Esophagus (tissue), 2 donors: ENCODE results near the gene MAVS. TPM values are rescaled to one million over a fixed set of nuclear protein-coding genes. Genes with fewer than 3 reads are reported as not detected.
"Not testable (repeated sequence)": the region's sequence is repeated elsewhere in the genome, so short reads cannot be mapped to it uniquely, and the experiment has no call there.

Experiments used
- H3K27ac ChIP-seq, 2 donors: one replicate each; pipeline ENCODE4 v1.5.1; 2013; ENCODE audit warnings: low read depth in 2 of 2, mild to moderate bottlenecking in 2 of 2, inconsistent platforms in 1 of 2, low read length in 1 of 2, moderate library complexity in 1 of 2
- H3K27me3 ChIP-seq, 2 donors: one replicate each; pipeline ENCODE4 v1.6.1; 2013; ENCODE audit warnings: low read length in 2 of 2, control low read depth in 1 of 2, mild to moderate bottlenecking in 1 of 2; ENCODE audit not compliant: insufficient read depth in 2 of 2, control insufficient read depth in 1 of 2
- H3K36me3 ChIP-seq, 2 donors: one replicate each; pipeline ENCODE4 v1.6.1; 2013; ENCODE audit warnings: low read length in 1 of 2; ENCODE audit not compliant: control insufficient read depth in 2 of 2, insufficient read depth in 2 of 2
- H3K4me1 ChIP-seq, 2 donors: one replicate each; pipeline ENCODE4 v1.6.1; 2013; ENCODE audit warnings: low read length in 1 of 2; ENCODE audit not compliant: control insufficient read depth in 2 of 2, insufficient read depth in 2 of 2
- H3K4me3 ChIP-seq, 2 donors: one replicate each; pipeline ENCODE4 v1.5.1; 2013; ENCODE audit warnings: low read length in 2 of 2, mild to moderate bottlenecking in 2 of 2, low read depth in 1 of 2, moderate library complexity in 1 of 2
- H3K9me3 ChIP-seq, 2 donors: one replicate each; pipeline ENCODE4 v1.6.1; 2013; ENCODE audit warnings: mild to moderate bottlenecking in 2 of 2, low read depth in 1 of 2, low read length in 1 of 2, moderate library complexity in 1 of 2; ENCODE audit not compliant: control insufficient read depth in 2 of 2, insufficient read depth in 1 of 2
- WGBS, 2 donors: extraction: QIAGEN DNeasy Blood & Tissue Kit; methylation state at CpG; one replicate each; pipeline ENCODE4 v1.1.7; 2013; 5-methylcytosine and 5-hydroxymethylcytosine counted together
- polyA plus RNA-seq, 2 donors: library from polyadenylated mRNA; stranded (reverse); fragments of 200-250 nt; gene quantifications; one replicate each; pipeline ENCODE4 v1.2.3, GENCODE V29; 2013
- donor health status: healthy with polysubstance abuse.
- donor health status: Bipolar disorder and iron deficiency.

The MAVS gene
- polyA plus RNA-seq, 2 donors: 9.2 to 20.5 TPM

GRCh38 chr20:3902446-3902845 lies 55.8 kb downstream of the MAVS start:
- H3K27ac ChIP-seq: no peak overlapping the region
- peaks cover 0 to 3% of the 10 kb centered on the region in 2 donors for H3K4me1 ChIP-seq
- 92 to 95% methylated on average over 5 of the region's 5 CpGs for WGBS, 2 donors
- no peak overlapping the region for H3K4me3 ChIP-seq
- H3K9me3 ChIP-seq: no peaks in the 10 kb centered on the region
- no peaks in the 10 kb centered on the region for H3K27me3 ChIP-seq
- peaks cover 0 to 2% of the 10 kb centered on the region in 2 donors for H3K36me3 ChIP-seq

DNA sequence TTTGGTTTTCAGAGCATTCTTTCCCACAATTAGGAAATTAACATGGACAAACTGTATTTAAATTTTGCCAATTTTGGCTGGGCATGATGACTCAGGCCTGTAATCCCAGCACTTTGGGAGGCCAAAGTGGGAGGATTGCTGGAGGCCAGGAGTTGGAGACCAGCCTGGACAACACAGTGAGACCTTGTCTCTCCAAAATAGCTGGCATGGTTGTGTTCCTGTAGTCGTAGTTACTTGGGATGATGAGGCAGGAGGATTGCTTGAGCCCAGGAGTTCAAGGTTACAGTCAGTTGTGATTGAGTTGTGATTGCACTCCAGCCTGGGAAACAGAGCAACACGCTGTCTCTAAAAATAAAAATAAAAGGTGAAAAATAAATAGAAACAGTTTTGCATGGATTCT lies 57.6 kb downstream of the MAVS start:
- peaks cover 0 to 3% of the 10 kb centered on the region in 2 donors for H3K4me1 ChIP-seq
- peak overlapping the region in 1 of 2 donors; percentile 24 for H3K27ac ChIP-seq

DNA sequence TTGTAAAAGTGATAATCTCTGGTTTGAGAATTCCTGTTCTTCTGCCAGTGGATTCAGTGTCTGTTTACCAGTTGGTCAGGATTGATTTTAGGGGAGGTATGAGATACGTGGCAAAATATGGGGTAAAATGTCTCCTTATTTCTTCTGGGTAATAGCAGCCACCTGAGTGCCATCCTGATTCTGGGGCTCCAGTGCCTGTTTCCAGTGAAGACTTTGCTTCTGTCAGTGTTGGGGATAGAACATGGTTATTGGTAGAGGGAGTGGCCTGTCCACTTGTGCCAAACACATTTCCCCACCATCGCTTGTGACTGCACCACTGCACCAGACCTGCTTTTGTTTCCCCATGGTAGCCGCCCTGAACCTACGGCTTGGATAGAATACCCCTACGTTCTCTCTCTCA lies 58.2 kb downstream of the MAVS start:
- Histone ChIP-seq H3K9me3 (no peaks in the 10 kb centered on the region), H3K27me3 (no peaks in the 10 kb centered on the region), H3K27ac (peak overlapping the region in 1 of 2 donors; percentile 45), H3K36me3 (peaks cover 0 to 11% of the 10 kb centered on the region in 2 donors), H3K4me3 (no peak overlapping the region), H3K4me1 (peaks cover 0 to 3% of the 10 kb centered on the region in 2 donors)
- WGBS, 2 donors: 81 to 88% methylated on average over 5 of the region's 5 CpGs

More for the DNA sequence above, 57.6 kb downstream of the MAVS start:
- peaks cover 0 to 7% of the 10 kb centered on the region in 2 donors for H3K36me3 ChIP-seq
- no peaks in the 10 kb centered on the region for H3K27me3 ChIP-seq
- WGBS, 2 donors: 65 to 66% methylated on average over 2 of the region's 2 CpGs
- no peak overlapping the region for H3K4me3 ChIP-seq
- H3K9me3 ChIP-seq: no peaks in the 10 kb centered on the region

GRCh38 chr20:3906744-3907721 lies 60.4 kb downstream of the MAVS start:
- 72 to 74% methylated on average over 17 of the region's 17 CpGs for WGBS, 2 donors
- not testable (repeated sequence) for H3K4me3 ChIP-seq, H3K4me1 ChIP-seq, H3K9me3 ChIP-seq, H3K27me3 ChIP-seq
- Histone ChIP-seq H3K36me3 (peaks cover 0 to 12% of the 10 kb centered on the region in 2 donors), H3K27ac (peak overlapping the region in 1 of 2 donors; percentile 62)

GRCh38 chr20:3908667-3909066 lies 62.0 kb downstream of the MAVS start:
- Histone ChIP-seq H3K9me3 (no peaks in the 10 kb centered on the region), H3K36me3 (peaks cover 0 to 13% of the 10 kb centered on the region in 2 donors), H3K4me1 (no peaks in the 10 kb centered on the region), H3K27me3 (no peaks in the 10 kb centered on the region), H3K27ac (no peak overlapping the region), H3K4me3 (no peak overlapping the region)
- WGBS, 2 donors: 86 to 90% methylated on average over 4 of the region's 4 CpGs

DNA sequence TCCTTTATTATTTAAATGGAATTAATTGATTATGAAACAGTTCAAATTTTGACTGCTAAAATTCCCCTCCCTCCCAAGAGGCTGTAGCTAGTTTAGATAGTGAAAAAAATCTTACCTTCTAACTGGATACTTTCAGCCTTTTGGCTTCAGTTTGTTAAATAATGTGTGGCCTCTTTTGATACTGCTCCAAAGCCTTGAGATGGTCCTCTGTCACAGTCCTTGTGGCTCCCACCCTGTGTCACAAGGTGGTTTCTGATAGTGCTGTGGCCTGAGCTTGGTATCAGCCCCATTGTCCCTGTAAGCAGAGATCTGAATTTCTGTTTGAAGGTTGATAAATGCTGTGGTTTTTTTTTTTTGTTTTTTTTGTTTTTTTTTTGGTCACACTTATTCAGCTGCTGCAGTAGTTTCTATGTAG lies 63.3 kb downstream of the MAVS start:
- peak overlapping the region; percentile 35 to 61 for H3K27ac ChIP-seq
- no peaks in the 10 kb centered on the region for H3K9me3 ChIP-seq
- no peaks in the 10 kb centered on the region for H3K27me3 ChIP-seq
- peaks cover 0 to 19% of the 10 kb centered on the region in 2 donors for H3K36me3 ChIP-seq
- H3K4me3 ChIP-seq: no peak overlapping the region
- no peaks in the 10 kb centered on the region for H3K4me1 ChIP-seq

DNA sequence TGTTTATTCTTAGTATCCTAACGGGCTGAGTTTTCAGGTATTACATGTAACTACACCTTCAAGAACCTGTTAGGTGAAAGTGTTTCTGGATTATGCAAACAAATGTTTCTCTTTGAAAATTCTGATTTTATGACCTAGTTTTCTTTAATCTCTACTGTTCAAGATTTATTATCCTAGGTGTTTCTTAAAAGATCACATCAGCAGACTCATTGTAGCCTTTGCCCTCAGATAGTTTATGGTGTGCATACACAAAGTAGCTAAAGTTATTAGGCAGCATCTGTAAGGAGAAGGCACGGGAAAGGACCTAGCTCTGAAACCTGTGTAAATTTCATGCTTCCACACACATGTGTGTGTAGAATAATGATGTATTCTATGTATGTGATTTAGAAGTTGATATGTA lies 64.2 kb downstream of the MAVS start:
- peaks cover 0 to 19% of the 10 kb centered on the region in 2 donors for H3K36me3 ChIP-seq
- WGBS, 2 donors: 67 to 69% methylated on average over 2 of the region's 2 CpGs
- H3K27me3 ChIP-seq: no peaks in the 10 kb centered on the region
- no peak overlapping the region for H3K27ac ChIP-seq
- no peaks in the 10 kb centered on the region for H3K9me3 ChIP-seq
- no peak overlapping the region for H3K4me3 ChIP-seq
- H3K4me1 ChIP-seq: no peaks in the 10 kb centered on the region

- no peak overlapping the region for H3K27ac ChIP-seq
- 54 to 72% methylated on average over 2 of the region's 2 CpGs for WGBS, 2 donors
- H3K4me3 ChIP-seq: no peak overlapping the region
- H3K9me3 ChIP-seq: no peaks in the 10 kb centered on the region
- H3K27me3 ChIP-seq: no peaks in the 10 kb centered on the region
- no peaks in the 10 kb centered on the region for H3K4me1 ChIP-seq
- H3K36me3 ChIP-seq: peaks cover 0 to 22% of the 10 kb centered on the region in 2 donors
Measured at GRCh38 chr20:3911956-3912355, 65.3 kb downstream of the MAVS start.

DNA sequence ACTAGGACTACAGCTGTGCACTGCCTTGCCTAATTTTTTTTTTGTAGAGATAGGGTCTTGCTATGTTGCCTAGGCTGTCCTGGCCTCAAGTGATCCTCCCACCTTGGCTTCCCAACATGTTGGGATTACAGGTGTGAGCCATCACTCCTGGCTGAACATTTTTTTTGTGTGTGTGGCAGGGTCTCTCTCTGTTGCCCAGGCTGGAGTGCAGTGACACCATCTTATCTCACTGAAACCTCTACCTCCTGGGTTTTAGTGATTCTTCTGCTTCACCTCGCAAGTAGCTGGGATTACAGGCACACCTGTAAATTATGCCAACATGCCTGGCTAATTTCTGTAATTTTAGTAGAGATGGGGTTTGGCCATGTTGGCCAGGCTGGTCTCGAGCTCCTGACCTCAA lies 67.8 kb downstream of the MAVS start:
- H3K27ac ChIP-seq: no peak overlapping the region
- 92 to 93% methylated on average over 2 of the region's 2 CpGs for WGBS, 2 donors
- no peak overlapping the region for H3K4me3 ChIP-seq
- no peaks in the 10 kb centered on the region for H3K9me3 ChIP-seq
- H3K27me3 ChIP-seq: no peaks in the 10 kb centered on the region
- H3K4me1 ChIP-seq: no peaks in the 10 kb centered on the region
- peaks cover 0 to 18% of the 10 kb centered on the region in 2 donors for H3K36me3 ChIP-seq

DNA sequence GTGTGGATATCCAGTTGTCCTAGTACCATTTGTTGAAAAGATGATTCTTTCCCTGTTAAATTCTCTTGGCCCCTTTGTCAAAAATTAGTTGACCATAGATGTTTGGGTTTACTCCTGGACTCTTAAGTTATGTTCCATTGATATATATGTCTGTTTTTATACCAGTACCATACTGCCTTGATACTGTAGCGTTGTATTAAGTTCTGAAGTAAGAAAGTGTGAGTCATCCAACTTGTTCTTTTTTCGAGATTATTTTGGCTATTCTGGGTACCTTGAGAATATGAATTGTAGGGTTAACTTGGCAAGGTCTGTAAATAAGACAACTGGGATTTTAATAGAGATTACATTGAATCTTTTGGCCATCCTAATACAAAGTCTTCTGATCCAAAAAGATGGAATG lies 69.1 kb downstream of the MAVS start:
- no peaks in the 10 kb centered on the region for H3K27me3 ChIP-seq
- H3K9me3 ChIP-seq: no peaks in the 10 kb centered on the region
- H3K4me1 ChIP-seq: no peaks in the 10 kb centered on the region
- H3K36me3 ChIP-seq: peaks cover 0 to 16% of the 10 kb centered on the region in 2 donors
- H3K27ac ChIP-seq: no peak overlapping the region
- 64 to 66% methylated on average over 2 of the region's 2 CpGs for WGBS, 2 donors
- no peak overlapping the region for H3K4me3 ChIP-seq
